ENCODE measurements around the gene TNXB.
"Not testable (repeated sequence)": the region's sequence is repeated elsewhere in the genome, so short reads cannot be mapped to it uniquely, and the experiment has no call there.

TNXB gene

GRCh38 chr6:32084780-32085179 is 24.4 kb downstream of the TNXB start:
- ATAC-seq: no peak
- DNase-seq: no peak

DNA sequence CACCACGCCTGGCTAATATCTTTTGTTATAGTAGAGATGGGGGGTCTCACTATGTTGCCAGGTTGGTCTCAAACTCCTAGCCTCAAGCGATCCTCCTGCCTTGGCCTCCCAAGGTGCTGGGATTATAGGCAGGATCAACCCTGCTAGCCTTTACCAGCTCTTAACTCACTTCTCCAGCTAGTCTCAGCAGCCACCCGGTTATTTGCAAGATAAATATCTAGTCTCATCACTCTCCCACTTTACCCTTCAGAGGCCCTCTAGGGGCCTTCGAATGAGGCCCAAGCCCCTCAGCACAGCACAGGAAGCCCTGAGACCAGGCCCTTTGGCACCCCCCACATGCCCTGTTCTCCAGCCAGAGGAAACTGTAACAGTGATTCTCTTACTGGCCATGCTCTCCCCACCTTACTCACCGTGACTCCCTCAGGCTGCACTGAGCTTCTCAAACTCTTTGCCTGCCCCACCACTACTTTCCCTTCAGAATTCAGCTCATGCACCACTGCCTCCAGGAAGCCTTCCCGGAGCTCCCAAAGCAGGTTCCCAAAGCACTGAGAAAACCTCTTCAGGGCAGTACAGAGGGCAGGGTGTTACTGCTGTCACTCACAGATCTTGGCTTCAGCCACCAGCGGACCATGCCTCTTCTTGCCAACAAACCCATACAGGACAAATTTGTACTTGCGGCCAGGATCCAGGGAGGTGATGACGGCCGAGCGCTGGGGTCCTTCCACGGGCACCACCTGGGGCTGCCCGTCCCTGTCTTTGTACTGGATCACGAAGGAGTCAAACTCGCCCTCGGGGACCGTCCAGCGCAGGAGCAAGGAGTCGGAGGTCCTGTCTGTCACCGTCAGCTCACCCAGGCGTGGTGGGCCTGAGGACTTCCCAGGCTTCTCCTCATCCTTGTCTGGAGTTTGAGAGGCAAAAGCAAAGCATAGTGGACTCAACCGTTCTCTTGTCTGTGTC is 25.0 kb downstream of the TNXB start:
- no peak for DNase-seq
- ATAC-seq: no peak

GRCh38 chr6:32082935-32083334 is 26.2 kb downstream of the TNXB start:
- DNase-seq (no peak), ATAC-seq (no peak)

DNA sequence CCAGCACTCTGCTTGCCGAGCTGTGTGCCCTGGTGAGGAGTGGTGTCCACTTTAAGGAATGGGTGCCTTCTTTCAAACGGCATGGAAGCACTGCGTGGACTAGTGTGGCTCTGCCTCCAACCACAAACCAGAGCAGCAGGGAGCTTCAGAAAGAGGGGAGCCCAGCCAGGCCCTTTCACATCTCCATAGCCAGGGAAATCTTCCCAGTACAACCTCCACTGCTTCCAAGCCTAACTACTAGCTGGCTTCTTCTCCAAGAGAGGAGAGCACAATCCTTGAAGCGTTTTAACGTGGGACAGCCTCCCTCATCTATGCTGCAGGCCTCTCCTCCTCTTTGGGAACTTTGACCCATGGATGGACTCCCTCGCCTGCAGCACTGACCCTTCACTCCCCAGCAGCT is 26.7 kb downstream of the TNXB start:
- ATAC-seq: no peak
- DNase-seq: no peak

DNA sequence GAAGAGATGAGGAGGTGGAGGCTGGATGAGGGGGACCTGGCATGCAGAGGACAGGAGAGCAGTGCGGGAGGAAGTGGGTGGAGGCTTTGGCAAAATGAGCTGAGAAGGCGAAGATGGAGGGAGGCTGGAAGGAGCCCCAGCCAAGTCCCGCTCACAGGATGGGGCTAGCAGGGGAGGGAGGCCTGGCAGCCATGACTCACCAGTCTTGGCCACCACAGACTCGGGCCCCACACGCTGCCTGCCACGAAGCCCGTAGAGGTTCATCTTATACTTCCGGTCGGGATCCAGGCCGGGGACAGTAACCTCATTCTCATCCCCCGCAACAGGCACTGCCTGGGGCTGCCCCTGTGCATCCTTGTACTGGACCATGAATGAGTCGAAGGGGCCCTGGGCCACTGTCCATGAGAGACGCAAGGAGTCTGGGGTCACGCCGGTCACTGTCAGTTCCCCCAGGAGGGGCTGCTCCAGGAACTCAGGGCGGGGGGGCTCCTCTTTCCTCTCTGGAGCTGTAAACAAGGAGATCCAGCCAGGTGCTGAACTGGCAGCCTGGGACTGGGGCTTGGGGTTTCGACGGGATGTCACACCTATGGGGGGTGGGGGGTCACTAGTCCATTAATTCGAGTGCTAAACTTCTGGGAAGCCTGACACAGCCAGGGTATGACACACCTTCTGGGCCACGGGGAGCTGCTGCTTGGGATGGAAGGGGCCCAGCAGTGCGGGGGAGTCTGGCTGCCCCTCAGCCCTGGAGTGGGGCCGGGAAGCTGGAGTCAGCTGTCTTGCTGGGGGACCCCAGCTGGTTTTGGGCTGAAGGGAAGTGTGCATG is 27.8 kb downstream of the TNXB start:
- no peak for DNase-seq
- no peak for ATAC-seq

DNA sequence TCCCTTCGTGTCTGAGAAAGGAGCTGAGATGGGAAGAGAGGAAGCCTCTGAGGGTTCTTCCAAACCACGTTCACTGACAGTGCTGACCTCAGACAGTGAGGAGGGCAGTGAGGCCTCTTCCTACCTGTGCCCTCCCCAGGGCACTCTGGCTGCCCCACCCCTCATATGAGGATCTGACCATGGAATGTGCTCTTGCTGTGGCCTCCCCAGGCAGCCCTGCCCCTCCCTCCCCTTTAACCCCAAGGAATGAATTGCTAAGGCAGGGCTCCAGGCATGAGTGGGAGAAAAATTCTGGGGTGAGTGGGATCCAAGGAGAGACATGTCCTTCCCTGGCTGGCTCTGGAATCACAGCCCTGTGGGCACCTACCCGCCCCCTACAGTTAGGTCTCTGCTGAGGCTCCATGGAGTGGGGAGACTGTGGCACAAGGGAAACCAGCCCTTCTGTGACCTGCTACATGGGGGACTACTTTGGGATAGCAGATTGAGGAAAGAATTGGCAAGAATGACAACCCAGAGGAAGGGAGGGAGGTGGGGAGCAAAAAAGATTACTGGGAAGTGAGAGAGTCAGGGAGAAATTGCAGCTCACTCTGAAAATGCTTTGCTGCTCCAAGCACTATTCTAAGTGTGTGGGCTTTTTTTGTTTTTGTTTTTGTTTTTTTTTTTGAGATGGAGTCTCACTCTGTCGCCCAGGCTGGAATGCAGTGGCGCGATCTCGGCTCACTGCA is 29.4 kb downstream of the TNXB start:
- DNase-seq (no peak), ATAC-seq (no peak)

DNA sequence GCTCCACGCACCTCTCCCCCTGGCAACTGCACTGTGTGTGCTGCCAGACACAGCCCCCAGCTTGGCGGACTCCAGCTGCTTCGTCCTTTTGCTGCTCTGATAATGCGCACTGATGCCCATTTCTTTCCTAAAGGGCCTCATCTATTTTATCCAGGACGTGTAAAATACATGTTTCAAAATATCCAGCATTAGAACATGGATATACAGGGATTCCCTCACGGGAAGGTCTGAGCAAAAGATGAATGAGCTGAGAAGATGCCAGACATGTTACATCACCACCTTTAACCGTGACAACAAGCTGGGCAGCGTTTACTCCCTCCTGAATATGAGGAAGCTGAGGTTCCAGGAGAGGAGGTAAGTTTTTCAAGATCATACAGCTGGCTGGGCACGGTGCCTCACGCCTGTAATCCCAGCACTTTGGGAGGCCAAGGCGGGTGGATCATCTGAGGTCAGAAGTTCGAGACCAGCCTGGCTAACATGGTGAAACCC is 32.8 kb downstream of the TNXB start:
- ATAC-seq: no peak

DNA sequence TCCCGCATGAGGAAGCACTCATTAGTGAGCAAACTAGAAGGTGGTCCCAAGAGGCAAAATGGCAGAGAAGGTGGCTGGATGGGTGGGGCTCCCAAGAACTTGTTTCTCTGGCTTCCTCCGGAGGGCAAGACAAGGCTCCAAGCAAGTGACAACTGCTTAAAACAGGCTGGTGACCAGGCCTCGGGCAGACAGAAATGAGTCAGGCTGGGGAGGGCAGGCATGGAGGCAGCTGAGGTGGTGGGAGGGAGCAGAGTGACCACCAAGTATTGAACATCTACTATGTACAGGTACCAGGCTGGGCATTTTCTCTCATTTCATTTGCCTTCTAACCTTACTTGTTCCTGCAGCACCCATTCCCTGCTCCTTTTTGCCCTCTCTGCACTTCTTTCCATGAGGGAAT is 33.4 kb downstream of the TNXB start:
- DNase-seq: no peak
- no peak for ATAC-seq

More for the DNA sequence above, 32.8 kb downstream of the TNXB start:
- no peak for DNase-seq

DNA sequence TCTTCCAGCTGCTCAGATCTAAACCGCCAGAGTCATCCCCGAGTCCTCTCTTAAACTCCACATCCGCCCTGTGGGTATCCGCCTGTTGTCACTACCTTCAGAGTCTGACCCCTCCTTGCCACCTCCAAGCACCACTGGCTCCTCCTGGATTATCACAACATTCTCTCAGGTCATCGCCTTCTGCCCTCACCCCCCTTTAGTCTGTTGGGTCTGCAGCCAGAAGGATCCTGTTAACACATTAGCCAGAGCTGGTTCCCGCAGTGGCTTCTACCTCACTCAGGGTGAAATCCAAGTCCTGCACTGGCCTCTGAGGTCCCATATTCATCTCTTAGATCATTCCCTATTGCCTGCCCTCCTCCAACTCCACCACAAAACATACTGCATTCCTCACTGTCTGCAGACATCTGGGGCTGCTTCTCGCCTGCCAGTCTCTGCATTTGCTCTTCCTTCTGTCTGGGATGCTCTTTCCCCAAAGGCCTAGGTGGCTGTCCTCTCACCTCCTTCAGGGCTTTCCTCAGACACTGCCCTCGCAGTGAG is 34.1 kb downstream of the TNXB start:
- ATAC-seq (no peak), DNase-seq (no peak)

DNA sequence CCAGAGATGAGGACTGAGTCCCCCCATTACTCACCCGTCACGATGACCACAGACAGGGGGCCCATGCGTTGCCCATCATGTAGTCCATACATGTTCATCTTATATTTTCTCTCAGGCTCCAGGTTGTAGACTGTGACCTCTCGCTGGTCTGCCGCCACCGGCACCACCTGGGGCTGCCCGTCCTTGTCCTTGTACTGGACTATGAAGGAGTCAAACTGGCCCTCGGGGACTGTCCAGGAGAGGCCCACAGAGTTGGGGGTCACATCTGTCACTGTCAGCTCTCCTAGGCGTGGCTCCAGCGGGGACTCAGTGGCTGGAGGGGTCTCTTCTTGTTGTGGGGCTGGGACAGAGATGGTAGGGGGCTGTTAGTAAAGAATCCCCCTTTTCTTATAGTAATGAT is 35.5 kb downstream of the TNXB start:
- ATAC-seq (no peak), DNase-seq (no peak)

DNA sequence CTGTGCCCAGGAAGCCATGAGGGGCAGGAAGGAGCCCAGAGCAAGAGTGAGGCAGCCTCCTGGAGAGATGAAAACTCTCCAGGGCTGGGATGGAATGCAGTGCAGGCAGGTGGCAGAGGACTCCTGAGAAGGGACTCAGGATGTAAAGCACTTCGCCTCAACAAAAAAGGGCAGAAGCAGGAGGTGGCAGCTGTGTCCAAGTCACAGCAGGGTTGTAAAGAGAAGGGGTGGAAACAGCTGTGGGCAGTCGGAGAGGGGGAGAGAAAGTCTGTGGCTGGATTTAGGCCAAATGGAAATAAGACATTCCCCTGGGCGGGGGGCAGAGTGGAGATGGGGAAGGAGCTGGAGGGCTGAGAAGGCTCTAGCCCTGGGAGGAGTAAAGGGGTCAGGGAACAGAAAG is 36.0 kb downstream of the TNXB start:
- DNase-seq: no peak
- ATAC-seq: no peak

GRCh38 chr6:32070814-32071543 is 38.2 kb downstream of the TNXB start:
- ATAC-seq: no peak
- DNase-seq: no peak

DNA sequence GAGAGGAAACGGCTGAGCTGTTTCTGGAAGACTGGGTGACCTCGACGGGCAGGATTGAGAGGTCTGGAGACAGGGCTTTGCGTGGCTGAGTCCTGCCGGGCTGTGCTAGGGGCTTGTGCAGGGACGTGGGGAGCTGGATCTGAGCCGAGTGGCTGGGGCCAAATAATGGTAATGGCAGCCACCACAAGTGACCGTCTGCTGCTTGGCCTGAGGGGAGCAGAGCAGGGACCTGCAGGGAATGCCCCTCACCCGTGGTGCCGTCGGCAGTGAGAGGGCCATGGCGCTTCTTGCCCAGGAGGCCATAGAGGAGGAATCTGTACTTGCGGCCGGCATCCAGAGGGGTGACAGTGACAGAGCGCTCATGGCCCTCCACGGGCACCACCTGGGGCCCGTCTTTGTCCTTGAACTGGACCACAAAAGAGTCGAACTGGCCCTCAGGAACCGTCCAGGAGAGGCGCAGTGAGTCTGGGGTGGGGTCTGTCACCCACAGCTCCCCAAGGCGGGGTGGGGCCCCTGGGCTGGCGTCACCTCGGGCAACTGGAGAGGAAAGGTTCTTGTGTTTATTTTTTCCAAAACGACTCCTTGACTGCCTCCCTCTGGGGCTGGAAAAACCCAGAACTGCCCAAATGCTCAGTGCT is 39.1 kb downstream of the TNXB start:
- no peak for DNase-seq
- ATAC-seq: no peak

GRCh38 chr6:32069460-32069859 is 39.7 kb downstream of the TNXB start:
- DNase-seq (no peak), ATAC-seq (no peak)

DNA sequence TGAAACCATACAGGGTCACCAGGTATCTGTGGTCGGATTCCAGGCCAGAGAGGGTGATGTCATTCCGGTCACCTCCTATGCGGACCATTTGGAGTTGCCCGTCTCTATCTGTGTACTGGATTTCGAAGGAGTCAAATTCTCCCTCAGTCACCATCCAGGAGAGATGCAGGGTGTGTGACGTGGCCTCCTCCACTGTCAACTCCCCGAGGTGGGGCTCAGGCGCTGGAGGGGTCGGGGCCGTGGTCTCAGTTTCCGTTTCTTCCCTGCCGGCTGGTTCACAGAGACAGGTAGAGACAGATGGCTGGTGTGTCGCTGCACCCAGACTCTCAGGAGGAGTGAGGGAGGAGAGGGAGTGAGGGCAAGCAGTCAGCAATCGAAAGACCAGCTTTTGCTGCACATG is 40.3 kb downstream of the TNXB start:
- ATAC-seq: no peak

GRCh38 chr6:32068315-32068714 is 40.8 kb downstream of the TNXB start:
- ATAC-seq, DNase-seq: not testable (repeated sequence)

More for the DNA sequence above, 40.3 kb downstream of the TNXB start:
- DNase-seq: no peak

- not testable (repeated sequence) for DNase-seq, ATAC-seq
These were observed 41.6 kb downstream of the TNXB start for GRCh38 chr6:32067521-32067920.

DNA sequence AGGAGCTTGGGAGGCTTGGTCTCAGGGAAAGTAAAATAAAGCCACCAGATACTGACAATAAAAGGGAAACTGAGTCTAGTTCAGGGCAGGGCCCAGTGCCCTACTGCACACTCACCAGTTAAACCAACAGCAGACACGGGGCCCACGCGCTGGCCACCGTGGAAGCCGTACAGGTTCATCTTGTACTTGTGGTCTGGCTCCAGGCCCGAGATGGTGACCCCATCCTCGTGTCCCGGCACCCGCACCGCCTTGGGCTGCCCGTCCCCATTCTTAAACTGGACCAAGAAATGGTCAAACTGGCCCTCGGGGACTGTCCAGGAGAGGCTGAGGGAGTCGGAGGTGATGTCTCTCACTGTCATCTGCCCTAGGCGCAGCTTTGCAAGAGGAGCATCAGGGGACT is 44.4 kb downstream of the TNXB start:
- DNase-seq (no peak), ATAC-seq (no peak)

- DNase-seq: no peak
These were observed 48.0 kb downstream of the TNXB start for GRCh38 chr6:32060966-32061655.

GRCh38 chr6:32058511-32058963 is 50.6 kb downstream of the TNXB start:
- no peak for ATAC-seq
- DNase-seq: no peak

More at GRCh38 chr6:32060966-32061655, 48.0 kb downstream of the TNXB start:
- no peak for ATAC-seq

All from stimulated activated naive CD8-positive, alpha-beta T cell treated with anti-CD3 and anti-CD28 coated beads, Interleukin-15, Interleukin-2, amounts not matched to agents 100 U/mL and 50 U/mL, for 24 hours (primary cell).